GM19372 (cell line): ENCODE results near the gene EBF3.

Experiments
- ATAC-seq: cut with Tn5 transposase; IDR thresholded peaks from one replicate; pipeline ENCODE4 v1.9.1; 2021; ENCODE audit warnings: mild to moderate bottlenecking, low read depth, moderate library complexity; ENCODE audit not compliant: unreplicated experiment

EBF3 gene

DNA sequence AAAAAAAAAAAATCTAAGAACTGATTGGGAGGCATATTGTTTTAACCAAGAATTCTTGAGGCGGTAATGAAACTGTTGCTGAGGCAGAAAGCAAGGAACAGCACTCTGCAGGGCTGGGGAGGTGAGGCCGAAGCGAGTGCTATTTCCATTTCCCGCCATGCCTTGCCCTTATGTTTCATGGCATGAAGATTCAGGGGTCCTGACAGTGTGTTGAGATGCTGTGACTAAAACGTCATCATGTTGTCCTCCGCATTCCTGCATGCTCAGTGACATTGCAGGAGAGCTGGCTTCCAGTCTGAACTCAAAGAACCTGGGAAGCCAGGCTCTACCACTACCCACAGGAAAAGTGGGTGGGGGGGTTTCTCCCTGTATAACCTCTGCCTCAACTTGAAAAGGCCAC lies 85.2 kb downstream of the EBF3 start:
- no peak for ATAC-seq

DNA sequence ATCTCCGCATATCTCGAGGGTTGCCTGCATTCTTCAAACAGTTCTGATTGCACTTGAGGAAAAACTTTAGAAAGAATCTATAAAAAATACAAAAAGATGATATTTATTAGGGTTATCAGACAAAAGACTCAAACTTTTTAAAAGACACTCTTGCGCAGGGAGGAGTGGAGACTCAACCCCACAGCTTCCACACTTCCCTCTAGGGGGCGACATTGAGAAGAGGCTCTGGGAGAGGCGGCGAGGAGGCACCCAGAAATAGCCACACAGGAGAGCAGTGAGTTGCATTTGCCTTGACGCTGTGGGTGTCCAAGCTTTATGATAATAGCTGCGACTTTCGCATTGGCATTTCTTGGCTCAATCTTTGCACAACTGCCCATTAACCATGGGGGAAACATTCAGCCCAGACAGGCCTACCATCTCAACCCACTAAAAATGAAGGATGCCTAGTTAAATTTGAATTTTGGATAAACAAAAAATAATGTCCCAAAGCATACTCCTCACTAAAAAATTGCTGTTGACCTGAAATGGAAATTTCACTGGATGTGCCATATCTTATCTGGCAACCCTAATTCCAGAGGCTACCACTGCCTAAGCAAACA lies 86.2 kb downstream of the EBF3 start:
- no peak for ATAC-seq

DNA sequence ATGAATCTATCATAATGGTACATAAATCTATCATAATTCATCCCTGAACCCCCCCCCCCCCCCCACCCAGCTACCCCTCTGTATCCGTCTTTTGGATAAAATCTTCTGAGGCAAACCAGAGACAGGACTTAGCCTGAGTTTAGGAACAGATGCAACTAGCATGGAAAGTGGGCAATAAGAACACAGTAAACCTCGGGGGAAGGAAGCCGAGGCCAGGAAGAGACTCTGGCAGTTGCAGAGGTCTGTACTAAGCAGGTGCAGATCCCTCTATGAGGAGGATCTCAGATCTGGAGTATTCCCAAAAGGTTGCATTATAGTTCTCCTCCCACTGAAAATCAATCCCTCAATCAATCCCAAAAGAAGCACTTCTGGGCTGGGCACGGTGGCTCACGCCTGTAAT lies 87.2 kb downstream of the EBF3 start:
- no peak for ATAC-seq

- no peak for ATAC-seq
Measured at GRCh38 chr10:129875993-129876726, 87.9 kb downstream of the EBF3 start.

GRCh38 chr10:129873351-129873750 lies 90.7 kb downstream of the EBF3 start:
- ATAC-seq = no peak

- ATAC-seq = no peak
Measured at GRCh38 chr10:129871966-129872365, 92.1 kb downstream of the EBF3 start.

DNA sequence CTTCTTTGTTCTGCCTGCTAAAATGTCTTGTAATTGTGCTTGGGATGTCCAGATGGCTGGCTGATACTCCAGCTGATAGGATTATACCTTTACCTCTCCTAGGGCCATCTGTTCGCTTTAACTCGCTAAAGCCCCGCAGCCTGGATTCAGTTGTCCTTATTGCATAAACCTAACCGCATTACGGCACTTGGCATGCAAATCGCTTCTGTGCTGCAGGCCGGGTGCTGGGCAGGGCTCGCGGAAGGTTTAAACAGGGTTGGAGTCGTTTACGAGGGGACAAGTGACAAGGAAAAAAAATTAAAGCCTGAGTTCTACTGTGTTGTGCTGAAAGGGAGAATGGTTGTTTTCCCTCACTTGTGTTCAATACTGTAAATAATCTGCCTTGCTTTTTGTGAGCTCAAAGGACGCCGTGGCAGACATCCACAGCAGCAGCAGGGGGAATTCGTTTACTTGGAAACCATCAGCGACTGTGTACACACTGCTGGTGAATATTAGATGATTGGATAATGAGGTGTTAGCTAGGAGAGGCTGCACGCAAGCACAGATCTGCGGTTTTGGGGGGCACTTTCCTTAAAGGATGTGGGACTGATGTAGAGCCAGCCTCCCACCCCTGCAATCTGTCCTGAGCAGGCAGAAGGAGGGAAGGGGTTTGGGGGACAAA lies 93.0 kb downstream of the EBF3 start:
- no peak for ATAC-seq

GRCh38 chr10:129870474-129870757 lies 93.7 kb downstream of the EBF3 start:
- no peak for ATAC-seq

- ATAC-seq = no peak
Measured at GRCh38 chr10:129869596-129870473, 94.2 kb downstream of the EBF3 start.

- no peak for ATAC-seq
Measured at GRCh38 chr10:129868449-129869035, 95.5 kb downstream of the EBF3 start.

- ATAC-seq = no peak
Measured at GRCh38 chr10:129867631-129868179, 96.4 kb downstream of the EBF3 start.

DNA sequence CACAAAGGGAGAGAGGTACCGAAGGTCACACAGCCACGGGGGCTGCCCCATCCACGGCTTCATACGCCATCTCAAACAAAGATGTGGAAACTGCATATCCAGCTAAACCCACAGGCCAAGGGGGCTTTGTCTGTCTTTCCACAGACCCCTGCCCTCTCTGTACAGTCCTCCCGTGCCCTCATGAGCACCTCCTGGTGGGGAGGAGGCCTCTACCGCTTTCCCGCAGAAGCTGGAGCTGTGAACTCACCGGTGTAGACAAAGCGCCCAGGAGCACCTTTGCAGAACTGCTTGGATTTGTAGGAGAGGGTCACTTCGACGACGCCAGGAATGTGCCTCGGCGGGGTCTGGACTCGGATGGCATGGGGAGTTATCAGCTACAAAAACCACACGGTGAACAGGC lies 97.2 kb downstream of the EBF3 start:
- ATAC-seq = no peak

DNA sequence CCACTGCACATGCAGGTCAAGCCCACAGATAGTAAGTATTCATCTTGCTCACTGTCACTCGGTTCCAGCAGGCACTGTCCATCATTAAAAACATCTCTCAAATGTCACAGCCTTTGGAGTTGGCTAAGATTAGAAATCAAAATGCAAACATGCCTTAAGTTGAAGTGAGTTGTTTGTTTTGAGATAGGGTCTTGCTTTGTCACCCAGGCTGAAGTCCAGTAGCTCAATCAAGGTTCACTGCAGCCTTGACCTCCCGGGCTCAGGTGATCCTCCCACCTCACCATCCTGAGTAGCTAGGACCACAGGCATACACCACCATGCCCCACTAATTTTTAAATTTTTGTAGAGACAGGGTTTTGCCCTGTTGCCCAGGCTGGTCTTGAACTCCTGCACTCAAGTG lies 98.1 kb downstream of the EBF3 start:
- ATAC-seq = no peak

- ATAC-seq = no peak
Measured at GRCh38 chr10:129865413-129865812, 98.7 kb downstream of the EBF3 start.

DNA sequence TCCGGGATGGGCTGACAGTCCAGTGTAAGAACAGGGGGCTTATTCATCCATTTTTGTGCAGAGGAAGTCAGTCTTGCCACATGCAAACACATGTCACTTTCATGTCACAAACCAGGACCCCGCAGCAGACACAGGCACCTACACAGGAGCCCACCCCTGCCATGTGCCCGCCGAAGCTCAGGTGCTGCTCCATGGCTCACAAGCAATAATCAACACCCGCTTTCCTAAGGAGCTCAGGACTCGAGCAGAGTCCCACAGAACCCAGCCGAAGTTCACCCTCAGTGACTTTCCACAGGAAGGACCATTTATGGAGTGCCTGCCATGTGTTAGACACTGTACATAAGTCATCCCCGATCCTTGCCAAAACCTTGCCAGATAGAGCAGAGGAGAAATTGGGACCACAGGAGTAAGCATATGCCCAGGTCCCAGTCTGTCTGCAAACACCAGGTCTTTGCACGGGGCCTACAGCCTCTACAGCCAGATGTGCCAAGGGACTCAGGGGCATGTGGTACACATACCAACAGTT lies 99.4 kb downstream of the EBF3 start:
- ATAC-seq = no peak

GRCh38 chr10:129864082-129864481 lies 100.0 kb downstream of the EBF3 start:
- no peak for ATAC-seq

DNA sequence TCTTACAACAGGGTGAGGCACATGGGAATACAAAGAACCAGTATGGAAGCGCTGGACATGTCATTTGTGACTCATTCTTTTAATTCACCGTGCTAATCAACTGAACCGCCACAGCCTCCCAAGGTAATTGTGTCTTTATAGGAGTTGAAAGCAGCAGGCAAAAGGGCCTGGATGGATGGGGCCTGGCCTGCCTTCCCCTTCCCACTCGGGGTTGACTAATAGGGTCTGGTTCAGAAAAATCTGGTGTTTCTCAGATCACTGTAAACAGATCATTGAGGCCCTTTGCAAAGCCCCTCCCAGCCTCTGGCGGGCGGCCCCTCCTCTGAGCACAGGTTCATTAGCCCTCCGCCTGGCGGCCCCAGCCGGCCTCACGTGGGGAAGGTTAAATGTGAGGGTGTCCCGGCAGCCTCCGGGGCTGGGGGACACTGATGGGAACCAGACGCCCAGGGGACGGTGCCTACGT lies 100.8 kb downstream of the EBF3 start:
- ATAC-seq = no peak

- ATAC-seq = no peak
Measured at GRCh38 chr10:129861776-129862531, 102.1 kb downstream of the EBF3 start.

GRCh38 chr10:129860396-129860795 lies 103.7 kb downstream of the EBF3 start:
- no peak for ATAC-seq
